ENCODE data around the gene ARL5A. TPM values are rescaled to one million over a fixed set of nuclear protein-coding genes. Genes with fewer than 3 reads are reported as not detected.

Gene ARL5A
- total and polyA plus RNA-seq, 9 donors = 11.6 to 41.4 (median 33.3) TPM

- 86 to 88% (median 87%) methylated on average over 3 of the region's 3 CpGs for WGBS, 3 donors
- TF ChIP-seq, protein P1, sequence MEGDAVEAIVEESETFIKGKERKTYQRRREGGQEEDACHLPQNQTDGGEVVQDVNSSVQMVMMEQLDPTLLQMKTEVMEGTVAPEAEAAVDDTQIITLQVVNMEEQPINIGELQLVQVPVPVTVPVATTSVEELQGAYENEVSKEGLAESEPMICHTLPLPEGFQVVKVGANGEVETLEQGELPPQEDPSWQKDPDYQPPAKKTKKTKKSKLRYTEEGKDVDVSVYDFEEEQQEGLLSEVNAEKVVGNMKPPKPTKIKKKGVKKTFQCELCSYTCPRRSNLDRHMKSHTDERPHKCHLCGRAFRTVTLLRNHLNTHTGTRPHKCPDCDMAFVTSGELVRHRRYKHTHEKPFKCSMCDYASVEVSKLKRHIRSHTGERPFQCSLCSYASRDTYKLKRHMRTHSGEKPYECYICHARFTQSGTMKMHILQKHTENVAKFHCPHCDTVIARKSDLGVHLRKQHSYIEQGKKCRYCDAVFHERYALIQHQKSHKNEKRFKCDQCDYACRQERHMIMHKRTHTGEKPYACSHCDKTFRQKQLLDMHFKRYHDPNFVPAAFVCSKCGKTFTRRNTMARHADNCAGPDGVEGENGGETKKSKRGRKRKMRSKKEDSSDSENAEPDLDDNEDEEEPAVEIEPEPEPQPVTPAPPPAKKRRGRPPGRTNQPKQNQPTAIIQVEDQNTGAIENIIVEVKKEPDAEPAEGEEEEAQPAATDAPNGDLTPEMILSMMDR (IDR thresholded peaks at IDR 0.05) = no peak
- no peak for TF ChIP-seq POLR2A (IDR thresholded peaks at IDR 0.05)
- TF ChIP-seq EP300 (IDR thresholded peaks at IDR 0.05) = no peak
- H3K9me3 ChIP-seq = no peaks in the 10 kb centered on the region
- no peaks in the 10 kb centered on the region for H3K36me3 ChIP-seq
- DNase-seq = no peak
- H3K4me3 ChIP-seq = no peak overlapping the region
- no peaks in the 10 kb centered on the region for H3K4me1 ChIP-seq (ENCODE audit: insufficient read depth)
- intact Hi-C loops (cut with DNase I) = no loop called here
- no peaks in the 10 kb centered on the region for H3K27me3 ChIP-seq
- no peak overlapping the region for H3K27ac ChIP-seq
Observed at GRCh38 chr2:151833984-151834383, 5.8 kb upstream of the ARL5A start.

GRCh38 chr2:151830961-151831360, 2.7 kb upstream of the ARL5A start:
- no peak overlapping the region for H3K27ac ChIP-seq
- no peaks in the 10 kb centered on the region for H3K36me3 ChIP-seq
- TF ChIP-seq EP300 (IDR thresholded peaks at IDR 0.05) (no peak), POLR2A (IDR thresholded peaks at IDR 0.05) (no peak)
- TF ChIP-seq, protein P1 (IDR thresholded peaks at IDR 0.05) = no peak
- DNase-seq = no peak
- peaks cover 2% of the 10 kb centered on the region for H3K4me1 ChIP-seq (ENCODE audit: insufficient read depth)
- 91 to 96% (median 95%) methylated on average over 2 of the region's 2 CpGs for WGBS, 3 donors
- intact Hi-C loops (cut with DNase I) = no loop called here
- H3K9me3 ChIP-seq = no peaks in the 10 kb centered on the region
- no peak overlapping the region for H3K4me3 ChIP-seq
- H3K27me3 ChIP-seq = no peaks in the 10 kb centered on the region

GRCh38 chr2:151828890-151829324, 686 bp upstream of the ARL5A start:
- H3K27ac ChIP-seq = peak overlapping the region in 1 of 2 donors; percentile 82
- no peaks in the 10 kb centered on the region for H3K36me3 ChIP-seq
- no peaks in the 10 kb centered on the region for H3K27me3 ChIP-seq
- peak overlapping the region; percentile 87 for H3K4me3 ChIP-seq
- DNase-seq = no peak
- TF ChIP-seq POLR2A (IDR thresholded peaks at IDR 0.05) (no peak), EP300 (IDR thresholded peaks at IDR 0.05) (no peak)
- intact Hi-C loops (cut with DNase I) = no loop called here
- H3K4me1 ChIP-seq (ENCODE audit: insufficient read depth) = peaks cover 6% of the 10 kb centered on the region
- no peaks in the 10 kb centered on the region for H3K9me3 ChIP-seq
- 64 to 67% (median 65%) methylated on average over 5 of the region's 5 CpGs for WGBS, 3 donors

DNA sequence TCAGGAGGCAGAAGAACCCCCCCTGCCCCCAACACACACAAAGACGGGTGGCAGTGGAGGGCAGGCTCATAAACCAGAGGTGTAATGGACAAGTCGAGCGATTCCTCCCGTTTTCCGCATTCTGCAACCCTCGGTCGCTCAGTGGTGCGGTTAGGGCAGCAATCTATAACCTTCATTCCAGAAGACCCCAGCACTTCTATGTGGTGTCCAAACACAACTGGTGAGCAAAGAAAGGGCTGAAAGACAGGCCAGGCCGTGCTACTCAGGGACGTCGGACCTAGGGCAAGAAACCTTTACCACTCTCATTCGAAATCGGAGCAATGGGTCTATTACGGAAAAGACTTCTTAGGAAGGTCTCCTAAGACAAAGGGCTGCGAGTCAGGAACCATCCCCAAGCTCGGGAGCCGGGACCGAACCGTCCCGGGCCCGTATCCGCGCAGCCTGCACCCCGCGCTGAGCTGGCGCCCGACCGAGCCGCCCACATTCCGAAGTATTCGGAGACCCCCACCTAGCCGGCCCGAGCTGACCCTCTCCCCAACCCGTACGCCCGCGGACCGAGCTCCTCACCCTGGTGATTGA, 568 bp downstream of the ARL5A start:
- Histone ChIP-seq H3K9me3 (no peaks in the 10 kb centered on the region), H3K4me3 (peak overlapping the region; percentile 87), H3K36me3 (no peaks in the 10 kb centered on the region), H3K27me3 (no peaks in the 10 kb centered on the region), H3K27ac (peak overlapping the region; percentile 48 to 82), H3K4me1 (ENCODE audit: insufficient read depth) (peaks cover 6% of the 10 kb centered on the region)
- DNase-seq = peak in 3 of 5 donors; percentile 9 to 24 (median 23)
- 0 to 1% (median 0%) methylated on average over 35 to 38 of the region's 38 CpGs for WGBS, 3 donors
- TF ChIP-seq, protein P1 (IDR thresholded peaks at IDR 0.05) = no peak
- no peak for TF ChIP-seq POLR2A (IDR thresholded peaks at IDR 0.05)
- no peak for TF ChIP-seq EP300 (IDR thresholded peaks at IDR 0.05)
- intact Hi-C loops (cut with DNase I) = no loop called here

GRCh38 chr2:151826737-151827157, 1.5 kb downstream of the ARL5A start:
- H3K36me3 ChIP-seq = no peaks in the 10 kb centered on the region
- no peaks in the 10 kb centered on the region for H3K9me3 ChIP-seq
- DNase-seq = no peak
- peaks cover 6% of the 10 kb centered on the region for H3K4me1 ChIP-seq (ENCODE audit: insufficient read depth)
- peak overlapping the region; percentile 87 for H3K4me3 ChIP-seq
- WGBS, 3 donors = 25 to 33% (median 25%) methylated on average over 6 of the region's 6 CpGs
- no peak overlapping the region for H3K27ac ChIP-seq
- H3K27me3 ChIP-seq = no peaks in the 10 kb centered on the region
- intact Hi-C loops (cut with DNase I) = no loop called here
- TF ChIP-seq, protein P1 (IDR thresholded peaks at IDR 0.05) = no peak
- TF ChIP-seq EP300 (IDR thresholded peaks at IDR 0.05) (no peak), POLR2A (IDR thresholded peaks at IDR 0.05) (no peak)

Data from ovary (tissue), 9 donors.